DOHH2 (cell line): Measurements from ENCODE around the gene ECT2.

Experiments
- EZH2phosphoT487 ChIP-seq: fragments of 200-600 bp; sonication (generic); IDR thresholded peaks from 2 replicates; pipeline ENCODE4 v1.6.1; 2017; ENCODE audit warnings: borderline replicate concordance, mild to moderate bottlenecking, antibody characterized with exemption, low read length, moderate library complexity, mixed read lengths
- TF ChIP-seq, protein P1 (sequence below): fragments of 200-600 bp; sonication (generic); IDR thresholded peaks from one replicate; pipeline ENCODE4 v1.5.1; 2014; ENCODE audit warnings: antibody characterized with exemption, mild to moderate bottlenecking, low read depth, low read length; ENCODE audit not compliant: poor library complexity, severe bottlenecking

DNA sequence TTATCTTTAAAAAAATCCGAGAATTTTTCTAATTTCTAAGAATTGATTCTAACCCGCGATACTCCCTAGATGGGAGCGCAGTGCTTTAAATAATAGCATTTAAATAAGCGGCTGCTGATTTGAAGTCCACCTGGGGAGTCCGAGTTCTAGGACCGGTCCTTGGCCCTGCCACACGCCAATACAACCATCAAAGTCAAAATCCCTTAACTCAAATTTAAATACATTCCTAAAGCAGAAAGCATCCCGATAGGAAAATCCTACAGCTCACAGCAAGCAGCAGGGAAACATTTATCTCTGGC, 508 bp upstream of the ECT2 start:
- TF ChIP-seq, protein P1, sequence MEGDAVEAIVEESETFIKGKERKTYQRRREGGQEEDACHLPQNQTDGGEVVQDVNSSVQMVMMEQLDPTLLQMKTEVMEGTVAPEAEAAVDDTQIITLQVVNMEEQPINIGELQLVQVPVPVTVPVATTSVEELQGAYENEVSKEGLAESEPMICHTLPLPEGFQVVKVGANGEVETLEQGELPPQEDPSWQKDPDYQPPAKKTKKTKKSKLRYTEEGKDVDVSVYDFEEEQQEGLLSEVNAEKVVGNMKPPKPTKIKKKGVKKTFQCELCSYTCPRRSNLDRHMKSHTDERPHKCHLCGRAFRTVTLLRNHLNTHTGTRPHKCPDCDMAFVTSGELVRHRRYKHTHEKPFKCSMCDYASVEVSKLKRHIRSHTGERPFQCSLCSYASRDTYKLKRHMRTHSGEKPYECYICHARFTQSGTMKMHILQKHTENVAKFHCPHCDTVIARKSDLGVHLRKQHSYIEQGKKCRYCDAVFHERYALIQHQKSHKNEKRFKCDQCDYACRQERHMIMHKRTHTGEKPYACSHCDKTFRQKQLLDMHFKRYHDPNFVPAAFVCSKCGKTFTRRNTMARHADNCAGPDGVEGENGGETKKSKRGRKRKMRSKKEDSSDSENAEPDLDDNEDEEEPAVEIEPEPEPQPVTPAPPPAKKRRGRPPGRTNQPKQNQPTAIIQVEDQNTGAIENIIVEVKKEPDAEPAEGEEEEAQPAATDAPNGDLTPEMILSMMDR: no peak
- no peak for TF ChIP-seq EZH2phosphoT487
